HG03354 (cell line): ENCODE results near the gene ADAMTS17.
"Not testable (repeated sequence)": the region's sequence is repeated elsewhere in the genome, so short reads cannot be mapped to it uniquely, and the experiment has no call there.

Experiments used
- ATAC-seq: cut with Tn5 transposase; IDR thresholded peaks from one replicate; pipeline ENCODE4 v1.9.1; 2021; ENCODE audit warnings: mild to moderate bottlenecking; ENCODE audit not compliant: unreplicated experiment, poor library complexity, severe bottlenecking

The ADAMTS17 gene

GRCh38 chr15:100340721-100341238 is 995 bp downstream of the ADAMTS17 start:
- no peak for ATAC-seq

- ATAC-seq, result no peak
These were observed 1.8 kb downstream of the ADAMTS17 start for GRCh38 chr15:100339999-100340398.

GRCh38 chr15:100339451-100339850 is 2.3 kb downstream of the ADAMTS17 start:
- ATAC-seq, result not testable (repeated sequence)

- ATAC-seq, result peak; percentile 42
These were observed 2.8 kb downstream of the ADAMTS17 start for GRCh38 chr15:100338971-100339444.

GRCh38 chr15:100338247-100338646 is 3.5 kb downstream of the ADAMTS17 start:
- ATAC-seq, result no peak

GRCh38 chr15:100337096-100338044 is 4.4 kb downstream of the ADAMTS17 start:
- ATAC-seq, result no peak

- ATAC-seq, result no peak
These were observed 5.7 kb downstream of the ADAMTS17 start for GRCh38 chr15:100336061-100336460.

- ATAC-seq, result no peak
These were observed 6.3 kb downstream of the ADAMTS17 start for GRCh38 chr15:100335335-100335999.

- no peak for ATAC-seq
These were observed 6.9 kb downstream of the ADAMTS17 start for GRCh38 chr15:100334905-100335304.

GRCh38 chr15:100334456-100334855 is 7.3 kb downstream of the ADAMTS17 start:
- no peak for ATAC-seq

GRCh38 chr15:100334015-100334414 is 7.8 kb downstream of the ADAMTS17 start:
- ATAC-seq, result no peak

- ATAC-seq, result no peak
These were observed 8.5 kb downstream of the ADAMTS17 start for GRCh38 chr15:100333236-100333635.

GRCh38 chr15:100332721-100333120 is 9.1 kb downstream of the ADAMTS17 start:
- ATAC-seq, result no peak

GRCh38 chr15:100332231-100332630 is 9.5 kb downstream of the ADAMTS17 start:
- ATAC-seq, result no peak

- no peak for ATAC-seq
These were observed 11.1 kb downstream of the ADAMTS17 start for GRCh38 chr15:100330629-100331215.

GRCh38 chr15:100330221-100330620 is 11.6 kb downstream of the ADAMTS17 start:
- no peak for ATAC-seq

GRCh38 chr15:100328796-100329195 is 13.0 kb downstream of the ADAMTS17 start:
- no peak for ATAC-seq

- ATAC-seq, result no peak
These were observed 22.9 kb downstream of the ADAMTS17 start for GRCh38 chr15:100318880-100319279.

- ATAC-seq, result no peak
These were observed 26.9 kb downstream of the ADAMTS17 start for GRCh38 chr15:100314809-100315400.
